ENCODE data around the gene ANKRD18B. TPM values are rescaled to one million over a fixed set of nuclear protein-coding genes. Genes with fewer than 3 reads are reported as not detected.
A peak's percentile ranks its signal among the peaks of the same experiment; 100 is the strongest.
"Not testable (repeated sequence)": the region's sequence is repeated elsewhere in the genome, so short reads cannot be mapped to it uniquely, and the experiment has no call there.

ANKRD18B gene
- total and polyA plus RNA-seq, 2 of the 8 experiments (the other 6 are each of a cell fraction or from before 2014, with no cell fraction given), result 1.6 to 13.8 TPM

DNA sequence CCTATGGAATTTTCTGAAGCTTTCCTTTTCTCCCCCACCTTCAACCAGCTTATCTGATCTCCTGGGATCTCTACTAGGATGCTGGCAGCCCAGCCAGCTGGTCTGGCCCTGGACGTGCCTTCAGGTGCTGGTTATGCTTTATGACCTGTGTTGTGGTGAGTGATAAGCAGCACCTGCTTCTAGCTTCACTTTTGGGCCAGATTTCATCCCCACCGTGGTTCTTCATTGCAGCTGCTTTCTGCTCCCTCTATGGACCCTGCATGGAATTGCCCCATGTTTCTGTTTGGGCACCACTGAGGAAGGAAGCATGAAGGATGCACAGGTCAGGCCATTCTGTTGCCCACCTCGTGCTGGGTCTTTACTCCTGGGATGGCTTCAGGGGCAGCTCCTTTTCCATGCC is 80.2 kb downstream of the ANKRD18B start:
- not testable (repeated sequence) for H3K79me1 ChIP-seq (ENCODE audit: low read depth, low read length); H4K8ac ChIP-seq (ENCODE audit: extremely low read depth, insufficient read depth, low read length); H4K5ac ChIP-seq (ENCODE audit: insufficient read length, low read depth, low read length); DNase-seq (ENCODE audit: low read depth in 1 of 2, low spot score in 2 of 2); H3K27me3 ChIP-seq (replicated peaks in 1 of 4; ENCODE audit: control insufficient read depth in 3 of 4, extremely low read depth in 1 of 4, insufficient read depth in 3 of 4, low read length in 3 of 4); H2BK5ac ChIP-seq (ENCODE audit: low read depth, low read length); FAIRE-seq; H2BK15ac ChIP-seq (ENCODE audit: low read length); H3K14ac ChIP-seq (ENCODE audit: insufficient read length); H4K20me1 ChIP-seq (replicated peaks in 1 of 2; ENCODE audit: control insufficient read depth in 1 of 2, insufficient read depth in 2 of 2, low read length in 2 of 2); H3K56ac ChIP-seq (replicated peaks; ENCODE audit: insufficient read length, low read depth, low read length); H3K4me2 ChIP-seq (ENCODE audit: insufficient read depth in 1 of 2, low read depth in 2 of 2, low read length in 2 of 2); H4K91ac ChIP-seq (replicated peaks; ENCODE audit: insufficient read length, low read length); H2BK20ac ChIP-seq (ENCODE audit: low read length); H2AK5ac ChIP-seq (ENCODE audit: low read depth, low read length); H3K36me3 ChIP-seq (ENCODE audit: control insufficient read depth in 2 of 4, insufficient read depth in 4 of 4, low read length in 3 of 4); H3K4me3 ChIP-seq (ENCODE audit: extremely low read depth in 1 of 4, insufficient read depth in 2 of 4, low read depth in 3 of 4, low read length in 4 of 4); H3K27ac ChIP-seq (ENCODE audit: low read depth, low read length); H3K23me2 ChIP-seq (ENCODE audit: low read depth, low read length); H3K4ac ChIP-seq (replicated peaks; ENCODE audit: insufficient read length, low read depth, low read length); H2BK12ac ChIP-seq (ENCODE audit: low read depth, low read length); H2BK120ac ChIP-seq (replicated peaks; ENCODE audit: low read depth, low read length); H3K23ac ChIP-seq (ENCODE audit: insufficient read length); H2AFZ ChIP-seq (ENCODE audit: low read length); H3K9me3 ChIP-seq (ENCODE audit: insufficient read depth in 2 of 2, low read depth in 1 of 2, low read length in 1 of 2); H3K79me2 ChIP-seq (ENCODE audit: control insufficient read depth in 1 of 2, insufficient read depth in 2 of 2, low read length in 2 of 2); H3K18ac ChIP-seq (ENCODE audit: extremely low read depth, low read length); H3K9ac ChIP-seq (replicated peaks in 1 of 4; ENCODE audit: extremely low read depth in 1 of 4, low read depth in 3 of 4, low read length in 3 of 4); H3K4me1 ChIP-seq (replicated peaks in 1 of 4; ENCODE audit: control insufficient read depth in 3 of 4, insufficient read depth in 4 of 4, low read length in 3 of 4)
- WGBS, 2 experiments (ENCODE audit: extremely low coverage in 1 of 2, insufficient coverage in 1 of 2, insufficient read length in 1 of 2, insufficient replicate concordance in 2 of 2, low coverage in 1 of 2, low lambda C conversion rate in 2 of 2, missing lambda C conversion rate in 1 of 2), result 76% methylated on average over 3 of the region's 3 CpGs; no CpG with 5 or more reads in 1 of the 2 experiments
- POLR2A ChIA-PET (ENCODE audit: partially characterized antibody), result interaction anchor here (0.9 kb wide), 1 partner anchor 80 kb away, joined by 3 read pairs; no protein-coding TSS in a partner anchor
- CTCF ChIA-PET (ENCODE audit: partially characterized antibody), result interaction anchor here (0.9 to 2.9 kb wide), 6 partner anchors 13 to 120 kb away, joined by 3 to 21 read pairs (median 4); no protein-coding TSS in a partner anchor
- TF ChIP-seq, protein P1, sequence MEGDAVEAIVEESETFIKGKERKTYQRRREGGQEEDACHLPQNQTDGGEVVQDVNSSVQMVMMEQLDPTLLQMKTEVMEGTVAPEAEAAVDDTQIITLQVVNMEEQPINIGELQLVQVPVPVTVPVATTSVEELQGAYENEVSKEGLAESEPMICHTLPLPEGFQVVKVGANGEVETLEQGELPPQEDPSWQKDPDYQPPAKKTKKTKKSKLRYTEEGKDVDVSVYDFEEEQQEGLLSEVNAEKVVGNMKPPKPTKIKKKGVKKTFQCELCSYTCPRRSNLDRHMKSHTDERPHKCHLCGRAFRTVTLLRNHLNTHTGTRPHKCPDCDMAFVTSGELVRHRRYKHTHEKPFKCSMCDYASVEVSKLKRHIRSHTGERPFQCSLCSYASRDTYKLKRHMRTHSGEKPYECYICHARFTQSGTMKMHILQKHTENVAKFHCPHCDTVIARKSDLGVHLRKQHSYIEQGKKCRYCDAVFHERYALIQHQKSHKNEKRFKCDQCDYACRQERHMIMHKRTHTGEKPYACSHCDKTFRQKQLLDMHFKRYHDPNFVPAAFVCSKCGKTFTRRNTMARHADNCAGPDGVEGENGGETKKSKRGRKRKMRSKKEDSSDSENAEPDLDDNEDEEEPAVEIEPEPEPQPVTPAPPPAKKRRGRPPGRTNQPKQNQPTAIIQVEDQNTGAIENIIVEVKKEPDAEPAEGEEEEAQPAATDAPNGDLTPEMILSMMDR (IDR thresholded peaks at IDR 0.05; ENCODE audit: control extremely low read depth in 1 of 3, insufficient read depth in 1 of 3, low read depth in 1 of 3, low read length in 3 of 3), result peak; percentile 10 to 41 (median 30); a peak in 3 of 4 replicates
- TF ChIP-seq RAD21 (IDR thresholded peaks at IDR 0.05 in 1 of 2, conservative IDR thresholded peaks at IDR 0.05 in 1 of 2; ENCODE audit: low read depth in 2 of 2, low read length in 2 of 2), result peak; percentile 30 to 37; a peak in 2 of 4 replicates
